IMR-90 (cell line): ENCODE data around the gene SLC4A2. TPM values are rescaled to one million over a fixed set of nuclear protein-coding genes. Genes with fewer than 3 reads are reported as not detected.

ENCODE experiments used
- ATAC-seq: fragments of 200-7000 bp; cut with Tn5 transposase; 2 replicates; pipeline ENCODE4 v1.9.1; 2020; ENCODE audit warnings: low read depth, mild to moderate bottlenecking, moderate library complexity
- BruUV-seq: library from RNA; stranded (reverse); fragments of 400-500 nt; replicated peaks from 2 replicates; lab custom pipeline; 2021; lab: Mats Ljungman, UMichigan
- CTCF ChIA-PET: fragments of 300-600 bp; formaldehyde crosslinking; extraction: SDS; loops from one replicate; lab custom pipeline; 2021; ENCODE audit warnings: antibody characterized with exemption; lab: Yijun Ruan, JAX
- POLR2A ChIA-PET: fragments of 300-600 bp; sonication (Branson Sonifier 250); formaldehyde crosslinking; loops from one replicate; lab custom pipeline; 2022; ENCODE audit warnings: antibody characterized with exemption; ENCODE audit not compliant: unreplicated experiment; lab: Charles Lee
- DNase-seq: peaks from one replicate; pipeline ENCODE4 v3.0.0; 2013
- H2AFZ ChIP-seq: replicated peaks from 2 replicates; pipeline ENCODE3; 2013; ENCODE audit warnings: low read length, mild to moderate bottlenecking; ENCODE audit not compliant: poor library complexity
- H2AK5ac ChIP-seq: 2 replicates; pipeline ENCODE4 v1.6.1; 2013; ENCODE audit warnings: low read depth, low read length, inconsistent platforms
- H2AK9ac ChIP-seq: replicated peaks from 2 replicates; pipeline ENCODE3; 2013; ENCODE audit warnings: mild to moderate bottlenecking, low read depth, low read length, moderate library complexity; ENCODE audit not compliant: poor library complexity
- H2BK120ac ChIP-seq: 2 replicates; pipeline ENCODE4 v1.6.1; 2013; ENCODE audit warnings: low read depth, low read length, inconsistent platforms
- H2BK15ac ChIP-seq: 3 replicates; pipeline ENCODE4 v1.6.1; 2013; ENCODE audit warnings: low read depth, low read length, inconsistent platforms
- H2BK20ac ChIP-seq: 2 replicates; pipeline ENCODE4 v1.6.1; 2013; ENCODE audit warnings: low read depth, mild to moderate bottlenecking, inconsistent platforms, low read length, moderate library complexity
- H2BK5ac ChIP-seq: 2 replicates; pipeline ENCODE4 v1.6.1; 2013; ENCODE audit warnings: mild to moderate bottlenecking, low read depth, low read length, inconsistent platforms; ENCODE audit not compliant: poor library complexity, severe bottlenecking
- H3K14ac ChIP-seq: replicated peaks from 2 replicates; pipeline ENCODE4 v1.6.1; 2013; ENCODE audit warnings: low read depth, low read length, inconsistent platforms
- H3K18ac ChIP-seq: 2 replicates; pipeline ENCODE4 v1.6.1; 2013; ENCODE audit warnings: low read depth, low read length, control low read depth
- H3K23ac ChIP-seq: 2 replicates; pipeline ENCODE4 v1.6.1; 2013; ENCODE audit warnings: low read depth, low read length, inconsistent platforms
- H3K27ac ChIP-seq: 2 replicates; pipeline ENCODE4 v1.5.1; 2013; ENCODE audit warnings: mild to moderate bottlenecking, control low read depth, low read length; ENCODE audit not compliant: insufficient read depth
- H3K27me3 ChIP-seq: 2 replicates; pipeline ENCODE4 v1.6.1; 2013; ENCODE audit warnings: low read length; ENCODE audit not compliant: control insufficient read depth, insufficient read depth
- H3K36me3 ChIP-seq: 2 replicates; pipeline ENCODE4 v1.6.1; 2013; ENCODE audit warnings: low read length, mixed read lengths; ENCODE audit not compliant: control insufficient read depth, insufficient read depth
- H3K4ac ChIP-seq: 2 replicates; pipeline ENCODE4 v1.6.1; 2013; ENCODE audit warnings: low read depth, low read length, inconsistent platforms
- H3K4me1 ChIP-seq: 2 replicates; pipeline ENCODE4 v1.6.1; 2013; ENCODE audit warnings: low read length, mixed read lengths; ENCODE audit not compliant: control insufficient read depth, insufficient read depth
- H3K4me2 ChIP-seq: 2 replicates; pipeline ENCODE4 v1.6.1; 2013; ENCODE audit warnings: low read depth, mild to moderate bottlenecking, control low read depth, low read length, moderate library complexity
- H3K4me3 ChIP-seq: 2 replicates; pipeline ENCODE4 v1.5.1; 2013; ENCODE audit warnings: low read depth, mild to moderate bottlenecking, control low read depth, low read length, moderate library complexity; ENCODE audit not compliant: insufficient read depth
- H3K56ac ChIP-seq: 2 replicates; pipeline ENCODE4 v1.6.1; 2013; ENCODE audit warnings: low read length, inconsistent platforms; ENCODE audit not compliant: insufficient read depth; ENCODE audit errors: extremely low read depth
- H3K79me1 ChIP-seq, 2 experiments: 2 replicates each; pipeline ENCODE4 v1.6.1; 2013; ENCODE audit warnings: low read length in 2 of 2, inconsistent platforms in 1 of 2, low read depth in 1 of 2
- H3K9ac ChIP-seq: 2 replicates; pipeline ENCODE4 v1.6.1; 2013; ENCODE audit warnings: low read depth, low read length, control low read depth
- H3K9me1 ChIP-seq: 2 replicates; pipeline ENCODE4 v1.6.1; 2013; ENCODE audit warnings: low read length, inconsistent platforms; ENCODE audit not compliant: insufficient read depth
- H3K9me3 ChIP-seq: 2 replicates; pipeline ENCODE4 v1.6.1; 2013; ENCODE audit warnings: low read length; ENCODE audit not compliant: control insufficient read depth, insufficient read depth
- H4K20me1 ChIP-seq: 2 replicates; pipeline ENCODE4 v1.6.1; 2013; ENCODE audit warnings: low read length, inconsistent platforms; ENCODE audit not compliant: insufficient read depth
- H4K5ac ChIP-seq: 2 replicates; pipeline ENCODE4 v1.6.1; 2013; ENCODE audit warnings: mild to moderate bottlenecking, low read depth, low read length, control low read depth
- H4K8ac ChIP-seq, 2 experiments: 2 replicates each; pipeline ENCODE4 v1.6.1; 2013; ENCODE audit warnings: low read depth in 2 of 2, low read length in 2 of 2, control low read depth in 1 of 2, inconsistent platforms in 1 of 2
- H4K91ac ChIP-seq: 2 replicates; pipeline ENCODE4 v1.6.1; 2013; ENCODE audit warnings: low read depth, low read length, inconsistent platforms; ENCODE audit not compliant: insufficient read depth
- BHLHE40 ChIP-seq: fragments of 150-350 bp; IDR thresholded peaks from 2 replicates; pipeline ENCODE4 v1.6.1; 2016; ENCODE audit warnings: mild to moderate bottlenecking, low read depth, low read length
- CEBPB ChIP-seq: IDR thresholded peaks from 2 replicates; pipeline ENCODE4 v1.6.1; 2012; ENCODE audit warnings: low read depth, low read length, improper control_type of control experiment
- CHD1 ChIP-seq: IDR thresholded peaks from 2 replicates; pipeline ENCODE4 v1.6.1; 2012; ENCODE audit warnings: low read depth, low read length, improper control_type of control experiment
- CTCF ChIP-seq: conservative IDR thresholded peaks from 2 replicates; pipeline ENCODE4 v1.5.1; 2012; ENCODE audit warnings: mild to moderate bottlenecking, low read depth, low read length, improper control_type of control experiment
- ELK1 ChIP-seq: fragments of 150-350 bp; IDR thresholded peaks from 2 replicates; pipeline ENCODE4 v1.6.1; 2016; ENCODE audit warnings: low read depth, mild to moderate bottlenecking, low read length, moderate library complexity, borderline replicate concordance
- FOS ChIP-seq: fragments of 150-350 bp; IDR thresholded peaks from 2 replicates; pipeline ENCODE4 v1.6.1; 2016; ENCODE audit warnings: low read depth, low read length
- MAFK ChIP-seq: IDR thresholded peaks from 2 replicates; pipeline ENCODE4 v1.6.1; 2012; ENCODE audit warnings: low read depth, low read length, improper control_type of control experiment
- MAZ ChIP-seq: IDR thresholded peaks from 2 replicates; pipeline ENCODE4 v1.6.1; 2012; ENCODE audit warnings: low read depth, mild to moderate bottlenecking, low read length, improper control_type of control experiment, moderate library complexity, borderline replicate concordance
- NFE2L2 ChIP-seq: fragments of 150-350 bp; IDR thresholded peaks from 2 replicates; pipeline ENCODE4 v1.6.1; 2016; ENCODE audit warnings: low read depth, mild to moderate bottlenecking, low read length
- POLR2A ChIP-seq: IDR thresholded peaks from 2 replicates; pipeline ENCODE4 v1.6.1; 2012; ENCODE audit warnings: mild to moderate bottlenecking, low read depth, low read length
- RAD21 ChIP-seq: IDR thresholded peaks from 2 replicates; pipeline ENCODE4 v1.6.1; 2012; ENCODE audit warnings: low read length, improper control_type of control experiment
- RCOR1 ChIP-seq: IDR thresholded peaks from 2 replicates; pipeline ENCODE4 v1.6.1; 2012; ENCODE audit warnings: mild to moderate bottlenecking, low read length, improper control_type of control experiment; ENCODE audit not compliant: insufficient replicate concordance
- RFX5 ChIP-seq: IDR thresholded peaks from 2 replicates; pipeline ENCODE4 v1.8.0; 2012; ENCODE audit warnings: low read depth, mild to moderate bottlenecking, low read length, moderate library complexity
- SMC3 ChIP-seq: fragments of 150-350 bp; IDR thresholded peaks from 2 replicates; pipeline ENCODE4 v1.6.1; 2016; ENCODE audit warnings: low read depth, mild to moderate bottlenecking, antibody characterized with exemption, low read length, moderate library complexity
- WGBS, 2 experiments: methylation state at CpG; one replicate each; pipeline versions ENCODE4 v1.1.5 to v1.1.7; 2013; ENCODE audit warnings: missing lambda C conversion rate in 2 of 2; ENCODE audit not compliant: insufficient read length in 1 of 2; ENCODE audit errors: extremely low coverage in 2 of 2; 5-methylcytosine and 5-hydroxymethylcytosine counted together
- dilution Hi-C: fragments of 300-500 bp; cut with HindIII; formaldehyde crosslinking; loops from one replicate; pipeline ENCODE4 v1.14.3; 2018; ENCODE audit warnings: low sequenced_read_pairs; ENCODE audit not compliant: unreplicated experiment
- in situ Hi-C: fragments of 300-500 bp; cut with MboI; formaldehyde crosslinking; loops from 3 replicates; pipeline ENCODE4 v1.14.3; 2019; ENCODE audit warnings: low sequenced_read_pairs, inconsistent platforms, mixed read lengths
- intact Hi-C: fragments of 100-400 bp; cut with micrococcal nuclease; formaldehyde crosslinking; loops from 2 replicates; pipeline ENCODE4 v1.10.0; 2022
- polyA plus RNA-seq, 3 experiments: library from polyadenylated mRNA; depleted of rRNA; stranded (reverse); fragments of >200 nt; gene quantifications; 2 replicates each; pipeline ENCODE4 v1.2.3, GENCODE V29; 2012; ENCODE audit warnings: low replicate concordance in 1 of 3
- total RNA-seq: library from RNA; depleted of rRNA; stranded (reverse); fragments of >200 nt; gene quantifications from 2 replicates; pipeline ENCODE4 v1.2.3, GENCODE V29; 2012
- TF ChIP-seq, protein P1 (sequence below): fragments of 150-350 bp; IDR thresholded peaks from 2 replicates; pipeline ENCODE4 v1.6.1; 2017; ENCODE audit warnings: mild to moderate bottlenecking, antibody characterized with exemption, low read length, low read depth

The SLC4A2 gene
- total and polyA plus RNA-seq, 2 of the 4 experiments (the other 2 are of a cell fraction) = 29.6 to 91.0 TPM

DNA sequence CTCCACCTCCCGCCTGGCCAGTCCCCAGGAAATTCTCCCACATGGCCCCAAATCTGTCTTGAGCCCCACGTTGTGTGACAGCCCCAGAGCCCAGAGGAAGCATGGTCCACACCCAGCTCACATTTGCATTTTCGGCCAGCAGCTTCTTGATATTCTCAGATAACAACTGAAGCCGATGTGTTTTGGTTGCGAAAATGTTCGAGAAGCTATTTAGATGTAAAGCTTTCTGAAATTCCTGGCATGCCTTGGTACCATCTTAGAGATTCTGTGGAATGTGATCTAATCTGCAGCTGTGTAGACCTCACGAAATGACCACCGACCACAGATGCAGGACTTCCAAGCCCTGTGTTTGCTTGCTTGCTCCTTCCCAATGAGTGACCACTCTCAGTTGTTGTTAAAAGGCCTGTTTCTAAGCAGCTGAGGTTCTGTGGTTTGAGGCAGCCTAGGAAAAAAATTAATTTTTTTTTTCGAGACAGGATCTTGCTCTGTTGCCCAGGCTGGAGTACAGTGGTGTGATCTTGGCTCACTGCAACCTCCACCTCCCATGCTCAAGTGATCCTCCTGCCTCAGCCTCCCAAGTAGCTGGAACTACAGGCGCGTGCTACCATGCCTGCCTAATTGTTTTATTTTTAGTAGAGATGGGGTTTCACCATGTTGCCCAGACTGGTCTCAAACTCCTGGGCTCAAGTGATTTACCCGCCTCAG is 8.8 kb downstream of the SLC4A2 start:
- H3K27ac ChIP-seq = peak overlapping the region; percentile 17; the same call in 1 of the 2 replicates
- dilution Hi-C loops (no loop called here), in situ Hi-C loops (no loop called here), intact Hi-C loops (loop anchor here (1.0 kb wide), 1 partner anchor 9 kb away; the partner anchor contains the start of gene SLC4A2)
- peaks cover 77% of the 10 kb centered on the region for H3K36me3 ChIP-seq
- H3K23ac ChIP-seq = no peak overlapping the region
- no peak overlapping the region for H4K5ac ChIP-seq
- H3K9ac ChIP-seq = no peak overlapping the region
- H3K4ac ChIP-seq = peak overlapping the region; percentile 11; the same call in 1 of the 2 replicates
- H2BK5ac ChIP-seq = peak overlapping the region; percentile 23
- H3K4me2 ChIP-seq = no peak overlapping the region
- H3K4me1 ChIP-seq = peaks cover 9% of the 10 kb centered on the region
- H3K18ac ChIP-seq = no peak overlapping the region
- H2BK15ac ChIP-seq = no peak overlapping the region
- ATAC-seq (peak; percentile 79), DNase-seq (peak; percentile 74)
- CTCF ChIA-PET = no interaction called here
- no peak overlapping the region for H2AK5ac ChIP-seq
- POLR2A ChIA-PET = interaction anchor here (1.1 kb wide), 1 partner anchor 12 kb away, joined by 7 read pairs; the partner anchor contains the start of gene FASTK
- H3K14ac ChIP-seq = no peak overlapping the region; the same call in 1 of the 2 replicates
- no peak overlapping the region for H2AFZ ChIP-seq
- H4K91ac ChIP-seq = peak overlapping the region; percentile 17; the same call in 1 of the 2 replicates
- no peak overlapping the region for H3K4me3 ChIP-seq
- H3K27me3 ChIP-seq = no peaks in the 10 kb centered on the region
- H4K8ac ChIP-seq = 0 out of 4 replicates have a peak overlapping the region, but pooled peaks of 1 of the 2 experiments have one; percentile 2
- no peak overlapping the region for H2BK120ac ChIP-seq
- WGBS, 2 experiments = 69% methylated on average over 2 of the region's 12 CpGs; no CpG with 5 or more reads in 1 of the 2 experiments
- H3K9me3 ChIP-seq = no peaks in the 10 kb centered on the region
- no peak overlapping the region for H2AK9ac ChIP-seq
- BruUV-seq = no TSS peak
- no peak for TF ChIP-seq POLR2A
- no peak for TF ChIP-seq CTCF
- no peak for TF ChIP-seq CEBPB
- TF ChIP-seq ELK1 = no peak
- no peak for TF ChIP-seq RCOR1
- TF ChIP-seq, protein P1, sequence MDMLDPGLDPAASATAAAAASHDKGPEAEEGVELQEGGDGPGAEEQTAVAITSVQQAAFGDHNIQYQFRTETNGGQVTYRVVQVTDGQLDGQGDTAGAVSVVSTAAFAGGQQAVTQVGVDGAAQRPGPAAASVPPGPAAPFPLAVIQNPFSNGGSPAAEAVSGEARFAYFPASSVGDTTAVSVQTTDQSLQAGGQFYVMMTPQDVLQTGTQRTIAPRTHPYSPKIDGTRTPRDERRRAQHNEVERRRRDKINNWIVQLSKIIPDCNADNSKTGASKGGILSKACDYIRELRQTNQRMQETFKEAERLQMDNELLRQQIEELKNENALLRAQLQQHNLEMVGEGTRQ = no peak
- no peak for TF ChIP-seq RAD21
- no peak for TF ChIP-seq MAFK
- no peak for TF ChIP-seq FOS
- no peak for TF ChIP-seq NFE2L2
- TF ChIP-seq RFX5 = no peak
- TF ChIP-seq MAZ = no peak
- TF ChIP-seq SMC3 = no peak
- TF ChIP-seq BHLHE40 = no peak
- TF ChIP-seq CHD1 = no peak
- H3K56ac ChIP-seq = no peak overlapping the region
- no peak overlapping the region for H2BK20ac ChIP-seq
- H3K79me1 ChIP-seq = peaks cover 13 to 36% of the 10 kb centered on the region in 2 experiments
- H4K20me1 ChIP-seq = peaks cover 14% of the 10 kb centered on the region
- peaks cover 4% of the 10 kb centered on the region; the same call in 1 of the 2 replicates for H3K9me1 ChIP-seq
